GM12872 (cell line): Measurements from ENCODE around the gene UBE2E1.

ENCODE experiments used
- TF ChIP-seq, protein P1 (sequence below): IDR thresholded peaks from 3 replicates; pipeline ENCODE4 v1.5.1; 2011; ENCODE audit warnings: low read depth, mild to moderate bottlenecking, low read length, moderate library complexity; ENCODE audit not compliant: insufficient read depth

UBE2E1 gene

DNA sequence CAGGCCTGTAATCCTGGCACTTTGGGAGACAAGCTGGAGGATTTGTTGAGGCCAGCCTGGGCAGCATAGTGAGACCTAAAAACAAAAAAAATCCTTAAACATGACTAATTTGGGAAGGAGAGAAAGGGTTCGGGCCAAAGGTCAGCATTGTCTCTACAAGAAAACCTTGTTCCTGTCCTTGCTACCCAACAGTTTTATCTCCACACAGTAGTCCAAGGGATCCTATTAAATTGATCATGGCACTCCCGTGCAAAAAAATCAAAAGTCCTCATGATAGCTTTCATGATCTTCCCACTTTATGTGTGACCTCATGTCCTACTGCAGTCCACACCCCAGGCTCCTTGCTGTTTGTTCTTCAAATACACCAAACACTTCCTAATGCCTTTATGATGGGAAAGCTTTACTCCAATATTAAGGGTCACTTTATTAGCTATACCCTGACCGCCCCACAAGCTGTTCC lies 115.3 kb downstream of the UBE2E1 start:
- TF ChIP-seq, protein P1, sequence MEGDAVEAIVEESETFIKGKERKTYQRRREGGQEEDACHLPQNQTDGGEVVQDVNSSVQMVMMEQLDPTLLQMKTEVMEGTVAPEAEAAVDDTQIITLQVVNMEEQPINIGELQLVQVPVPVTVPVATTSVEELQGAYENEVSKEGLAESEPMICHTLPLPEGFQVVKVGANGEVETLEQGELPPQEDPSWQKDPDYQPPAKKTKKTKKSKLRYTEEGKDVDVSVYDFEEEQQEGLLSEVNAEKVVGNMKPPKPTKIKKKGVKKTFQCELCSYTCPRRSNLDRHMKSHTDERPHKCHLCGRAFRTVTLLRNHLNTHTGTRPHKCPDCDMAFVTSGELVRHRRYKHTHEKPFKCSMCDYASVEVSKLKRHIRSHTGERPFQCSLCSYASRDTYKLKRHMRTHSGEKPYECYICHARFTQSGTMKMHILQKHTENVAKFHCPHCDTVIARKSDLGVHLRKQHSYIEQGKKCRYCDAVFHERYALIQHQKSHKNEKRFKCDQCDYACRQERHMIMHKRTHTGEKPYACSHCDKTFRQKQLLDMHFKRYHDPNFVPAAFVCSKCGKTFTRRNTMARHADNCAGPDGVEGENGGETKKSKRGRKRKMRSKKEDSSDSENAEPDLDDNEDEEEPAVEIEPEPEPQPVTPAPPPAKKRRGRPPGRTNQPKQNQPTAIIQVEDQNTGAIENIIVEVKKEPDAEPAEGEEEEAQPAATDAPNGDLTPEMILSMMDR: no peak

GRCh38 chr3:23923786-23924185 lies 118.0 kb downstream of the UBE2E1 start:
- TF ChIP-seq, protein P1: no peak

DNA sequence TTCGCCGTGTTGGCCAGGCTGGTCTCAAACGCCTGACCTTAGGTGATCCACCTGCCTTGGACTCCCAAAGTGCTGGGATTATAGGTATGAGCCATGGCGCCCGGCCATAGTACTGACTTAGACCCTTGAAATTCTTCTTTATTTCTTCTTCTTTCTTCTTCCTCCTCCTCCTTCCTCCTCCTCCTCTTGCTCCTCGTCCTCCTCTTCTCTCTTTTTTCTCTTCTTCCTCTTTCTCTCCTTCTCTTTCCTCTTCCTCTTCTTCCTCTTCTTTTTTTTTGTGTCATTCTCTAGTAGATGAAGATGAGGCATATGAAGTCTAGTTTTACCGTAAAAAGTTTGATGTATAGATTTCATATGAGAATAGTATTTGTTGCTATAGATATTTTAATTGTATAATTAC lies 120.5 kb downstream of the UBE2E1 start:
- TF ChIP-seq, protein P1: no peak

- TF ChIP-seq, protein P1: 0 out of 3 replicates have a peak, but pooled peaks have one; percentile 12
These were observed 121.0 kb downstream of the UBE2E1 start for GRCh38 chr3:23926736-23927135.

- TF ChIP-seq, protein P1: no peak
These were observed 122.8 kb downstream of the UBE2E1 start for GRCh38 chr3:23928524-23928923.

DNA sequence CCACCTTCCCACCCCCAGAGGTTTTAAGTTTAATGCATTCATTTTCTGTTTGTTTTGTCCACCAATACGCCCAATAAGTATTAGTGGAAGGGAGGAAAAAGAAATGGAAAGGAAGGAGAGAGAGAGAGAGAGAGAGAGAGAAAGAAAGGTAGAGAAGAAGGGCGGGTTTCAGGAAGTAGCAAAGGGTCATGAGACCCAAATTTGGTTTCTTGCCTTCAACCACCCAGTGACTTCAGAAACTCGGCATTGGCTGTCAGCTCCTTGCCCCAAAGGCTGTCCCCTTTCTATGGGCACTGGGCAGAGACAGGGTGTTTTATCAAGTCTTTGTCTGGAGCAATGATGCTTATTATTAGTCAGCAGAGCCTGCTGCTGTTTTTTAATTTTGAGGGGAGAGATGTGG lies 125.8 kb downstream of the UBE2E1 start:
- TF ChIP-seq, protein P1: no peak

DNA sequence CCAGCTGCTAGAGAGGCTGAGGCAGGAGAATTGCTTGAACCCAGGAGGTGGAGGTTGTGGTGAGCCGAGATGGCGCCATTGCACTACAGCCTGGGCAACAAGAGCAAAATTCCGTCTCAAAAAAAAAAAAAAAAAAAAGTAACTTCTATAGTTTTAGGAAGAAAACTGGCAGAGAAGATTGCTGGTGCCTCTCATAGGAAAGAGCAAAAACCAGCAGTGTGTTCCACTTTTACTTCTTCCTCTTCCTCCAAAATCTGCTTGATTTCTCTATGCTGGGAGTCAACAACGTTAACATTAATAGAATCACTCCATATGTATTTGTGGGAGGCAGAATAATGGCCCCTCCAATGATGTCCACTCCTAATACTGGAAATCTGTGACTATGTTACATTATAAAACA lies 126.8 kb downstream of the UBE2E1 start:
- TF ChIP-seq, protein P1: no peak
